A673 (cell line): ENCODE measurements around the gene SGSM1. TPM values are rescaled to one million over a fixed set of nuclear protein-coding genes. Genes with fewer than 3 reads are reported as not detected.

ENCODE experiments used
- BruUV-seq: library from RNA; stranded (reverse); fragments of 400-500 nt; replicated peaks from 2 replicates; lab custom pipeline; 2021; lab: Mats Ljungman, UMichigan
- CTCF ChIA-PET: fragments of 300-600 bp; sonication (Branson Sonifier 250); formaldehyde crosslinking; loops from one replicate; lab custom pipeline; 2022; ENCODE audit warnings: antibody characterized with exemption; lab: Charles Lee
- POLR2A ChIA-PET: fragments of 300-600 bp; sonication (Branson Sonifier 250); formaldehyde crosslinking; loops from one replicate; lab custom pipeline; 2022; ENCODE audit warnings: antibody characterized with exemption; ENCODE audit not compliant: low non-redundant PET; lab: Charles Lee
- DNase-seq: peaks from one replicate; pipeline ENCODE4 v3.0.0-alpha.2; 2015; ENCODE audit warnings: low spot score
- H3K27ac ChIP-seq: fragments of 200-600 bp; sonication (generic); 2 replicates; pipeline ENCODE4 v1.5.1; 2016; ENCODE audit warnings: mixed run types, low read depth, mild to moderate bottlenecking, mixed read lengths, antibody characterized with exemption, low read length; ENCODE audit not compliant: poor library complexity, severe bottlenecking
- H3K27me3 ChIP-seq: fragments of 200-600 bp; sonication (generic); replicated peaks from 2 replicates; pipeline ENCODE4 v1.6.1; 2017; ENCODE audit warnings: mixed run types, low read depth, mild to moderate bottlenecking, mixed read lengths, antibody characterized with exemption, low read length; ENCODE audit not compliant: insufficient read depth, poor library complexity
- H3K36me3 ChIP-seq: fragments of 200-600 bp; sonication (generic); 2 replicates; pipeline ENCODE4 v1.6.1; 2016; ENCODE audit warnings: mixed run types, mild to moderate bottlenecking, mixed read lengths, antibody characterized with exemption, low read length; ENCODE audit not compliant: insufficient read depth, poor library complexity, severe bottlenecking
- H3K4me1 ChIP-seq: fragments of 200-600 bp; sonication (generic); 2 replicates; pipeline ENCODE4 v1.6.1; 2017; ENCODE audit warnings: mixed run types, mild to moderate bottlenecking, mixed read lengths, antibody characterized with exemption, low read length; ENCODE audit not compliant: insufficient read depth, poor library complexity, severe bottlenecking
- H3K4me3 ChIP-seq: fragments of 200-600 bp; sonication (generic); 2 replicates; pipeline ENCODE4 v1.5.1; 2016; ENCODE audit warnings: low read depth, mixed run types, mild to moderate bottlenecking, mixed read lengths, low read length; ENCODE audit not compliant: poor library complexity, severe bottlenecking
- H3K9me3 ChIP-seq: fragments of 200-600 bp; sonication (generic); 2 replicates; pipeline ENCODE4 v1.6.1; 2016; ENCODE audit warnings: mixed run types, low read depth, mild to moderate bottlenecking, mixed read lengths, antibody characterized with exemption, low read length; ENCODE audit not compliant: poor library complexity, severe bottlenecking
- EZH2 ChIP-seq: fragments of 200-600 bp; sonication (generic); IDR thresholded peaks from 2 replicates; pipeline ENCODE4 v1.6.1; 2017; ENCODE audit warnings: borderline replicate concordance, low read depth, mild to moderate bottlenecking, mixed read lengths, antibody characterized with exemption, low read length; ENCODE audit not compliant: poor library complexity, severe bottlenecking
- intact Hi-C: fragments of 100-400 bp; cut with micrococcal nuclease; formaldehyde crosslinking; loops from one replicate; pipeline ENCODE4 v1.10.0; 2022; ENCODE audit not compliant: unreplicated experiment
- total RNA-seq: library from RNA; stranded (reverse); gene quantifications from 2 replicates; pipeline ENCODE4 v1.2.3, GENCODE V29; 2021
- TF ChIP-seq, protein P1 (sequence below): fragments of 300-800, 200-600 bp; sonication (generic); conservative IDR thresholded peaks from 2 replicates; pipeline ENCODE4 v1.5.1; 2017; ENCODE audit warnings: low read depth, mild to moderate bottlenecking, antibody characterized with exemption, low read length, moderate library complexity, mixed read lengths

The SGSM1 gene
- total RNA-seq, 1 experiment from 2014 or later, result not detected

DNA sequence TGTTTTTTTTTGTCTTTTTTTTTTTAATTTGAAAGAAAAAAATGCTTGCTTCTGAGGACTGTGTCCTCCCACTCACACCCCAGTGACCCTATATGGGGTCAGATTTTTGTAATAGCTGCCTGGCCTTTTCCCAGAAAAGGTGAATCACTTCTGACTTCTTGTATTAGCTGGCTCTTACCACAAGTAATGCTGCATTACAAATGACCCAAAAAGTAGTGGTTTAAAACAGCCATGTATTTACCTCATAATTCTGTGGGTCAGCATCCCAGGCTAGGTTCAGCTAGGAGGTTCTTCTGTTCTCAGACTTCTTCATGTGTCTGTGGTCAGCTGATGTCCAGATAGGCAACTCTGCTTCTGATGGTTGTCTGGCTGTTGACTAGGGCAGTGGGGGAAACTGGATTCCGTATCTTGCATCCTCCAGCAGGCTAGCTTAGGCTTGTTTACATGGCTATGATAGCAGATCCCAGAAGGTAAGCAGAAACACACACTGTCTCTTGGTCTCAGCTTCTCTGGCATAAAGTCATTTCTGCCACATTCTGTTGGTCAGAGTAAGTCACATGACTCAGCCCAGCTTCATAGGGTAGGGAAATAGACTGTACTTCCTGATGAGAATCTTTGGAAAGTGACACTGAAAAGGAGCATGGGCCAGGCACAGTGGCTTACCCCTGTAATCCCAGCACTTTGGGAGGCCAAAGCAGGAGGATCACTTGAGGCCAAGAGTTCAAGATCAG lies 121.0 kb downstream of the SGSM1 start:
- no peak for TF ChIP-seq EZH2
- TF ChIP-seq, protein P1, sequence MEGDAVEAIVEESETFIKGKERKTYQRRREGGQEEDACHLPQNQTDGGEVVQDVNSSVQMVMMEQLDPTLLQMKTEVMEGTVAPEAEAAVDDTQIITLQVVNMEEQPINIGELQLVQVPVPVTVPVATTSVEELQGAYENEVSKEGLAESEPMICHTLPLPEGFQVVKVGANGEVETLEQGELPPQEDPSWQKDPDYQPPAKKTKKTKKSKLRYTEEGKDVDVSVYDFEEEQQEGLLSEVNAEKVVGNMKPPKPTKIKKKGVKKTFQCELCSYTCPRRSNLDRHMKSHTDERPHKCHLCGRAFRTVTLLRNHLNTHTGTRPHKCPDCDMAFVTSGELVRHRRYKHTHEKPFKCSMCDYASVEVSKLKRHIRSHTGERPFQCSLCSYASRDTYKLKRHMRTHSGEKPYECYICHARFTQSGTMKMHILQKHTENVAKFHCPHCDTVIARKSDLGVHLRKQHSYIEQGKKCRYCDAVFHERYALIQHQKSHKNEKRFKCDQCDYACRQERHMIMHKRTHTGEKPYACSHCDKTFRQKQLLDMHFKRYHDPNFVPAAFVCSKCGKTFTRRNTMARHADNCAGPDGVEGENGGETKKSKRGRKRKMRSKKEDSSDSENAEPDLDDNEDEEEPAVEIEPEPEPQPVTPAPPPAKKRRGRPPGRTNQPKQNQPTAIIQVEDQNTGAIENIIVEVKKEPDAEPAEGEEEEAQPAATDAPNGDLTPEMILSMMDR, result no peak
- H3K4me3 ChIP-seq, result no peak overlapping the region
- H3K4me1 ChIP-seq, result no peaks in the 10 kb centered on the region
- no peaks in the 10 kb centered on the region for H3K36me3 ChIP-seq
- DNase-seq, result no peak
- POLR2A ChIA-PET, result no interaction called here
- intact Hi-C loops, result no loop called here
- H3K27me3 ChIP-seq, result peaks cover 2% of the 10 kb centered on the region
- no TSS peak for BruUV-seq
- no peak overlapping the region for H3K27ac ChIP-seq
- CTCF ChIA-PET, result no interaction called here
- no peaks in the 10 kb centered on the region for H3K9me3 ChIP-seq

DNA sequence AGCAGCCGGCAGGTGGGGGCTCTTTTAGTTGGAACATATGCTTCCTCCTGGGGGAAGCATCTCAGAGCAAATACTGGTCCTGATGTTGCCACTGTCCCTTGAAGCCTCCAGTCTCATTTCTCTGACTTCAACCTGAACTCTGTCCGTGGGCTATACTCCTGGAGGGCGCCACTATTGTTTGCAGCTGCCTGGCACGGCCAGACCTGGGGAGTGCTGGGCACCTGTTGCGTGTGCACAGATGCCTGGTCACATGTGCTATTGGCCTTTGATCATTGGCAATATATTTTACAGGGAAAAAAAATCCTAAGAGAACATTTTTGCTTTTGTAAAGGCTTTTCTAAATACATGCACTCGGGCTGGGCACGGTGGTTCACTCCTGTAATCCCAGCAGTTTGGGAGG lies 122.3 kb downstream of the SGSM1 start:
- Histone ChIP-seq H3K4me3 (no peak overlapping the region), H3K27ac (no peak overlapping the region), H3K4me1 (no peaks in the 10 kb centered on the region), H3K9me3 (no peaks in the 10 kb centered on the region), H3K27me3 (peaks cover 2% of the 10 kb centered on the region), H3K36me3 (no peaks in the 10 kb centered on the region)
- ChIA-PET POLR2A (no interaction called here), CTCF (no interaction called here)
- no peak for TF ChIP-seq EZH2
- TF ChIP-seq, protein P1, result no peak
- DNase-seq, result no peak
- intact Hi-C loops, result no loop called here
- BruUV-seq, result no TSS peak

GRCh38 chr22:24930678-24931077 lies 124.7 kb downstream of the SGSM1 start:
- Histone ChIP-seq H3K9me3 (no peaks in the 10 kb centered on the region), H3K27ac (no peak overlapping the region), H3K4me3 (no peak overlapping the region), H3K4me1 (no peaks in the 10 kb centered on the region), H3K27me3 (peaks cover 2% of the 10 kb centered on the region), H3K36me3 (no peaks in the 10 kb centered on the region)
- POLR2A ChIA-PET, result no interaction called here
- CTCF ChIA-PET, result no interaction called here
- BruUV-seq, result no TSS peak
- DNase-seq, result no peak
- intact Hi-C loops, result no loop called here
- TF ChIP-seq, protein P1, result no peak
- TF ChIP-seq EZH2, result no peak
